LoVo (cell line): Measurements from ENCODE around the gene PER3.

Experiments used
- DNase-seq: peaks from one replicate; pipeline ENCODE4 v3.0.0-alpha.2; 2016; ENCODE audit warnings: low spot score

Gene PER3

DNA sequence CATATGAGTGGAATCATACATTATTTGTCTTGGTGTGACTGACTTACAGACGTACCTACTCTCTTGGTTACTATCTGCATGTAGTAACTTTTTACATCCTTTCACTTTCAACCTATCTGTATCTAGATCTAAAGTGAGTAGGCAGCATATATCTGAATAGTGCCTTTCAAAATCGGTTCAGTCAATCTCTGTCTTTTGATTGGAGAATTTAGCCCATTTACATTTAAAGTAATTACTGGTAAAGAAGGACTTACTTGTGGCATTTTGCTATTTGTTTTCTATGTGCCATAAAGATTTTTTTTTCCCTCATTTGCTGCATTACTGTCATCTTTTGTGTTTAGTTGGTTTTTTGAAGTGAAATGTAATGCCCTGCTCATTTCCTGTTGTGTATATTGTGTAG, 54.6 kb downstream of the PER3 start:
- DNase-seq = no peak

GRCh38 chr1:7839526-7839925, 55.4 kb downstream of the PER3 start:
- no peak for DNase-seq

DNA sequence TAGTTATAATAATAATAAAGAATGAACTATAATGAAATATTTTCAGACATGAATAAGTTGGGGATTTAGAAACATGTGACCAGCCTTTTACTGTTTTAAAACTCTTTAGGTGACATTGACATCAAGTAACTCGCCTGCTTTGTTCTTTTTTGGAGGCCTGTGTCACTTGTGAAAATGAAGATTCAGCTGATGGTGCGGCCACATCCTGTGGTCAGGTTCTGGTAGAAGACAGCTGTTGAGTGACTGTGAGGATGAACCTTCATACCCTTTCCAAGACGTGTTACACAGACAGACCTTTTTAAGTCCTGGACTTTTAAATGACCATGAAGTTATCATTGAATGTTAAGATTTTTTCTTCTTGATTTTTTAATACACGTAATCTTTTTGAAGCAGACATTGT, 58.4 kb downstream of the PER3 start:
- no peak for DNase-seq

DNA sequence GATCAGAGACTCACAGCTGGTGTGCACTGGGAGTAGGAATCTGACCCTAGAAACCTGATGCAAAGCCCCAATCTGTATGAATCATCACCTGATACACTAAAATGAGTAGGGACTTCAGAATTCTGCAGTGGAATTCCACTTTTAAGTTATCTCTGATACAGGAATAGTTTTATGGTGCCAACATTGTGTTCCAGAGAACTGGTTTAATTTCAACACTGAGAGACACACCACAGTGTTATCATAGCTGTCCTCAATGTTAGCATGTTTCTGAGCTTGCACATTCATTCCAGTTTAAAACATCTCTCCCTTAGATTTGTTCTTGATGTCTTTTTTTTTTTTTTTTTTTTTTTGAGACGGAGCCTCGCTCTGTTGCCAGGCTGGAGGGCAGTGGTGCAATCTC, 61.7 kb downstream of the PER3 start:
- no peak for DNase-seq

DNA sequence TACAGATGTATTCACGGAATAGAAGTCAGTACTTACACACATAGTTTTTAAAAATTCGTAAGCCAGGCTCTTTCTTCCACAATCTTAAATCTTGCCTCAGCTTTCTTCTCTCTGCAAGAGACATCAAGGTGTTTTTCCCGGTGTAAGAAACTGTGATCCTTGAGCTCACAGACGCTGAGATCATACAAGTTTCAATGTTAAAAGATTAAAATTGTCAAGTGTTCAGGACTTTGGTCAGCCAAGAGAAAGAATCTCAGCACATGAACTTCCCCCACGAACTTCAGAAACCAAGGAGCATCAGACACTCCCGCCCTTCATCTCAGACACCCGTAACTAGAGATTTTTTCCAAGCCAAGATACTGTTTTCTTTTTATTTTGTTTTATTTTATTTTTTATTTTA, 62.6 kb downstream of the PER3 start:
- DNase-seq = no peak

DNA sequence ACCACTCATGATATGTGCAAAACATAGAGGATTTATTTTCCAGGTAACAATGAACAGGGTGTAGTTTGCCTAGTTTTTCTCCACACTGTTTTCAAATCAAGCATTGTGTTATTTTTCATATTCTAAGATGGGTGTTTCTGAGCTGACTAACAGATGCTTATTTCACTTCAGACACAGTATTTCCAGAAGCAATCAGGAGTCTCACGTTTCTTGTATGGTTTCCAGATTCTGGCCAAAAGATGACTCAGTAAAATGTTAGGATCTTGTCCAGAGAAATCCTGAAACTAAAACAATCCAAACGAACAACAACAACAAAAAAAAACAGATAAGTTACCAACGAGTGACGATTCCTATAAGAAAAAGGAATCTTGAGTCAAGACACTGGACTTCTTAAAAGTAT, 63.5 kb downstream of the PER3 start:
- DNase-seq = no peak

DNA sequence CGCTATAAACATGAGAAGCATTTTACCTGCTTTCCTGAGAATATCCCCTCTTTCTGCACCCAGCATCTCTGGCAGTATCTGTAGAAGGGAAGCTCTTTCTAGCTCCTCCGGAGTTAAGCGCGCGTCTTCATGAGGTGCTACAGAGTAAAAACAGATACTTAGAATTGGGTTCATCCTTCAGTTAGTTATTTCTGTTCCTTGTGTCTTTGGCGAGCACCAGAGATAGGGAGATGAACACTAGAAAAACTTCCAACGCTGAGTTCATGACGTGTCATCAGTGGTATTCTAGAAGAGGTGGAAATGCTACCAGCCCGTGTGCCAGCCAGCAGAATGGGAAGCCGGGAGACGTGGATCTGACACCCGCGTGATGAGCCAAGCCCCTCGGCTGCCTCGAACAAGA, 66.7 kb downstream of the PER3 start:
- no peak for DNase-seq

DNA sequence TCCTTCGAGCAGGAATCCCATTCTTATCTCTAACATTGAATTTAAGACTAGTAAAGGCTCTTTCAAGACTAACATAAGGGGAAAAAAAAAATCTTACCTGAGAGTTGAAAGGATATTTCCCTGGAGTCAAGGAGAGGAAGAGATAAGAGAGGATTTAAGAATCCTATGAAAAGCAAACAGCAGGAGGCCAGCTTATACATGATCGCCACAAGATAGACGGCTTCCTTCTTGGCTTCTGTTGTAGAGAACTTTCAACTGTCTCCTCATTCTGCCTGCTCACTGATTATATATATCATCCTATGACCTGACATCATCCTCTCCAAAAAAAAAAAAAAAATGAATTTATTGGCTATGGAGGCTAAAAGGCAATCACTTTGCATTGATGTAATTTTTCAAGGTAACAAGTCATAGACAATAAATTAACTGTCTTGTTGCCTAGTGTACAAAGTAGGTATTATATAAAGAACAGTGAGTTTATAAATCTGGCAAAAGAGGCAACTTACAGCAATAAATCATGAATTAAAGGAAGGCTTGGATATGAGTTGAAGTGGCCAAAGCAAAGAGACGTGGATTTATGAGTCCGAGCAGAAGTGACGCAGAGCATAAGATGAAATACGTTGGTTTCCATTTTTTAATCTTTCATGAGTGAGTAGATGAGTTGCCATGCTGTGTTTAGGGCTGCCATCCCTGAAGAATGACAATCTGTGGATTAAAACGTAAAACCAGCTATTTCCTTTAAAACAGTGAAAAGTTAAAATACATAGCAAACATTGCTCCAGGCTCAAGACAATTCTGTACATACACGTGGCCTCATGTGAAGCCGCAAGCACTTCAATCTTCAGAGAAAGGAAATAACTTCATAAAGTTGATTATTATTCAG, 69.0 kb downstream of the PER3 start, which contains the start of gene UTS2:
Gene UTS2, minus strand, starts transcription at position 262 of the 880 bp plus-strand sequence. Its CDS starts 62 bp downstream, at position 200.
- DNase-seq = no peak

DNA sequence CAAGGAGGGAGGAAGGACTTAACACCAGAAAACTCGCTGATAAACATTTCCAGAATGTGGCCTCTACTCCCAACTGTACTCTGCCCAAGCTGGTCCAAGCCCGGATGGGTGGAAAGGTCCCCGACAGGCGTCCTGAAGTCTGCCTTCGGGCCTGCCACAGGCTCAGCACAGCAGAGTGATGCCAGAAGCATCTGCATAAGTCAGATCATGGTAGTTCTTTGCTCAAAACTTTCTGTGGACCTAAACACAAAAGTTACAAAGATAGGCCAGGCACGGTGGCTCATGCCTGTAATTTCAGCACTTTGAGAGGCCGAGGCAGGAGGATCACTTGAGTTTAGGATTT, 69.6 kb downstream of the PER3 start:
- DNase-seq = no peak

DNA sequence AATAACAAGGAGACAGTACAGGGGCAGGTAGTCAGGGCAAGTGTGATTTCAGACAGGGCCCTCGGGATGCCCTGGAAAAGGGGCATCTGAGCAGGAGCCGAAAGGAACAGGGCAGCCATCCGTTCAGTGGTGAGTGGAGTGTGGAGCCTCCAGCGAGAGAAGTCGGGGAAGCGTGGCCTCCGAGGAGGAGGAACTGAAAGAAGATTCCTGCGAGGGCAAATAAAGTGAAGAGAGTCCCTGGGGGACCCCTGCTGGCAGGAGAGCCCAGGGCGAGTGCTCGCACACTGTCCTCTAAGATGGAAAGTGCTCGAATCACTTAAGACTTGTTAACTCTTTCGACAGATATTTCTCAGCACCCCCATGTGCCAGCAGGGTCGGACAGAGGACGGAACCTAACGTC, 72.3 kb downstream of the PER3 start:
- no peak for DNase-seq

- no peak for DNase-seq
Observed at GRCh38 chr1:7857000-7857399, 72.9 kb downstream of the PER3 start.

- no peak for DNase-seq
Observed at GRCh38 chr1:7857985-7858384, 73.9 kb downstream of the PER3 start.

DNA sequence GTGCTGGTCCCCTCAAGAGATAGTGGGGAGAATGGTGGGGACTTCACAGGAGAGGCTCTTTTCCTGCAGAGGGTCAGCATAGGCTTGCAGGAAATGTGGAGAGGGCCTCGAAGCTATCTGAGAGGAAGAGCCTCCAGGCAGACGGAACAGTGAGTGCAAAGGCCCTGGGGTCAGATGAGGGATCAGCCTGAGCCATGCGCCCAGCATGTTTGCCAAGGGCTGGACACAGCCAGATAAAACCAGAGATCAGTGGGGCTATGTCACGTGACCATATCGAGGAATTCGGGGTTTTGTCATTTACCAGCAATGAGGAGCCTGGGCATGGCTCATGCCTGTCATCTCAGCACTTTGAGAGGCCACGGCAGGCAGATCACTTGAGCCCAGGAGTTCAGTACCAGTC, 75.3 kb downstream of the PER3 start:
- no peak for DNase-seq

- DNase-seq = no peak
Observed at GRCh38 chr1:7860130-7860529, 76.0 kb downstream of the PER3 start.

DNA sequence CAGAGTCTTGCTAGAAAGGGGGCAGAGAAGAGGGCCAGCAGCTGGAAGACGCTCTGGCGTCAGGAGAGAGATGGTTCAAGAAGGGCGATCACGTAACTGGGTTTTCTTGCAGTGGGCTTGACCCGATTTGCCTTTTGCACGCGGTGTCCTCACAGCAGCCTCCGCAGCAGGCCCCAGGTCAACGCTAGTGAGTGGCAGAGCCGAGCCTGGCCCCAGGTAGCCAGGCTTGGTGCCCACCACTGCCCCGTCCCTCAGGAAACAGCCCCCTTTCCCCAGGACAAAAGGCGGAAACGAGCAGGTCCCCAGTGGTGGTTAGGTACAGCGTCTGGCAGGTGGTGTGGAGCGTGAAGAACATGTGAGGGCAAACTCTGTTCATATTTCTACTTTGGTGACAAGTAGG, 77.4 kb downstream of the PER3 start:
- DNase-seq = no peak

GRCh38 chr1:7862211-7863060, 78.3 kb downstream of the PER3 start:
- DNase-seq = no peak

- DNase-seq = no peak
Observed at GRCh38 chr1:7863756-7864328, 79.8 kb downstream of the PER3 start.

DNA sequence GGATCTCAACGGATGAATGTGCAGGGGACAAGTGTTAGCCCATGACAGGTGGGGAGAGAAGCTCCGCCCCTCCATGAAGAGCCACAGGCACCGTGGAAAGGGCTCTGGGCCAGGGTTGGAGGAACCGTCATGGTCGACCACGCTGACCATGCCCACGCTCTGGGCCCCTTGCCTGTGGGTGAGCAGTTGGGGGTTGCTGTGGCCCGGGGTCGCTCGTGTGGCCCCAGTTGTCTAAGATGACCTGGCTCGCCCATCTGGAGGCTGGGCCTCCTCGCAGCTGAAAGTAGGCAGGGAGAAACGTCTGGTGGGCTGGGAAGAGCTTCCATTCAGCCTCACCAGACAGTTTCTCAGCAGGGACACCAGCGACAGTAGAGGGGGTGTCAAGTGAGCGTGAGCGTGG, 81.9 kb downstream of the PER3 start:
- DNase-seq = no peak

DNA sequence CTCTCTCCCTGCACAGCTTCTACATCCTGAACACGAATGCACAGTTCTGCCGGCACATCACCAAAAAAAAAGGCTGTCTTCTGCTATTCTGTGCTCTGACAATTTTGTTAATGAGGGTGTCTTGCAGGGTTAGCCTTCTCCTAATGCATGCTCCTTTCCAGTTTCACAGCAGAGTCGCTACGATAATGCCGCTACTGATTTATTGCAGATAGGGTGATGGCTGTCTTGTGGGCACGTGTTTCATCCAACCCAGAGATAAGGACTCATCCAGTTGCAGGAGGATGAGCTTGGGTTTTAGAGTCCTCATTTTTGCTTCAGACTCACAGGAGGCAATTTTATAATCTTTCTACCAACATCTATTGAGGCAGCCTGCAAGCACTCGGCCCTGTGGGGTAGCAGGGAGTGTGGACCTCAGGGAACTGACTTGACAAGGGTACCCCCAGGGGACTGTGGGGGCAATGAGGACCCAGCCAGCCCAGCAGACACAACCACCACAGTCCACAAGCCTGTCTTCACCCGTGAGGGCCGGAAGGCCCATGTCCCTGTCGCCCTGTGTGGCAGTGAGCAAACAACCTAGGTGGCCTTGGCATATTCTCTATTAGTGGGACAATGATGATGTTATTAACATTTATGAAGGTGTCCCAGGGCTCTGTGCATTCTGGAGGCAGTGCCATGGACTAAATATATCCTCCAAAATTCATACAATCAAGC, 84.1 kb downstream of the PER3 start:
- no peak for DNase-seq

GRCh38 chr1:7869136-7869920, 85.2 kb downstream of the PER3 start:
- DNase-seq = no peak

- DNase-seq = no peak
Observed at GRCh38 chr1:7871136-7871535, 87.0 kb downstream of the PER3 start.
